ENCODE data around the gene FIP1L1. TPM values are rescaled to one million over a fixed set of nuclear protein-coding genes. Genes with fewer than 3 reads are reported as not detected.

FIP1L1 gene
- total and polyA plus RNA-seq, 9 donors = 50.1 to 67.9 (median 64.4) TPM

- peak; percentile 48 to 79 (median 74) for DNase-seq
- H3K27ac ChIP-seq = peak overlapping the region in 1 of 2 donors; percentile 79
- no peak overlapping the region for H3K4me3 ChIP-seq
- no peak for TF ChIP-seq CTCF (IDR thresholded peaks at IDR 0.05)
- no peak for TF ChIP-seq POLR2A (IDR thresholded peaks at IDR 0.05)
- no peak for TF ChIP-seq EP300 (IDR thresholded peaks at IDR 0.05)
- 10 to 18% (median 17%) methylated on average over 7 of the region's 7 CpGs for WGBS, 3 donors
- no peaks in the 10 kb centered on the region for H3K36me3 ChIP-seq
- no peaks in the 10 kb centered on the region for H3K27me3 ChIP-seq
- intact Hi-C loops (cut with DNase I) = loop anchor here in 2 of 4 donors (5.0 to 10.0 kb wide), 5 partner anchors 177 to 735 kb away; no protein-coding TSS in a partner anchor
- no peaks in the 10 kb centered on the region for H3K9me3 ChIP-seq
- peaks cover 22% of the 10 kb centered on the region for H3K4me1 ChIP-seq (ENCODE audit: insufficient read depth)
These were observed 120.2 kb downstream of the FIP1L1 start for GRCh38 chr4:53497487-53498244.

GRCh38 chr4:53498706-53499105 is 121.3 kb downstream of the FIP1L1 start:
- DNase-seq = no peak
- Histone ChIP-seq H3K27ac (peak overlapping the region; percentile 34 to 79), H3K9me3 (no peaks in the 10 kb centered on the region), H3K4me1 (ENCODE audit: insufficient read depth) (peaks cover 22% of the 10 kb centered on the region), H3K36me3 (no peaks in the 10 kb centered on the region), H3K27me3 (no peaks in the 10 kb centered on the region), H3K4me3 (no peak overlapping the region)
- 53 to 65% (median 58%) methylated on average over 2 of the region's 2 CpGs for WGBS, 3 donors
- TF ChIP-seq POLR2A (IDR thresholded peaks at IDR 0.05) = no peak
- TF ChIP-seq EP300 (IDR thresholded peaks at IDR 0.05) = no peak
- TF ChIP-seq CTCF (IDR thresholded peaks at IDR 0.05) = no peak
- intact Hi-C loops (cut with DNase I) = loop anchor here in 2 of 4 donors (5.0 to 10.0 kb wide), 5 partner anchors 176 to 734 kb away; no protein-coding TSS in a partner anchor

- WGBS, 3 donors = 100% methylated on average over 1 of the region's 1 CpG
- intact Hi-C loops (cut with DNase I) = loop anchor here in 2 of 4 donors (5.0 to 10.0 kb wide), 5 partner anchors 175 to 733 kb away; no protein-coding TSS in a partner anchor
These were observed 122.3 kb downstream of the FIP1L1 start for GRCh38 chr4:53499791-53500190.

GRCh38 chr4:53500546-53500945 is 123.1 kb downstream of the FIP1L1 start:
- WGBS, 3 donors = 92 to 94% (median 92%) methylated on average over 2 of the region's 2 CpGs

More at GRCh38 chr4:53499791-53500190, 122.3 kb downstream of the FIP1L1 start:
- Histone ChIP-seq H3K27me3 (no peaks in the 10 kb centered on the region), H3K9me3 (no peaks in the 10 kb centered on the region), H3K36me3 (no peaks in the 10 kb centered on the region), H3K27ac (peak overlapping the region in 1 of 2 donors; percentile 79), H3K4me1 (ENCODE audit: insufficient read depth) (peaks cover 22% of the 10 kb centered on the region), H3K4me3 (no peak overlapping the region)
- no peak for DNase-seq
- TF ChIP-seq POLR2A (IDR thresholded peaks at IDR 0.05) = no peak
- no peak for TF ChIP-seq CTCF (IDR thresholded peaks at IDR 0.05)
- no peak for TF ChIP-seq EP300 (IDR thresholded peaks at IDR 0.05)

More at GRCh38 chr4:53500546-53500945, 123.1 kb downstream of the FIP1L1 start:
- intact Hi-C loops (cut with DNase I) = no loop called here
- TF ChIP-seq POLR2A (IDR thresholded peaks at IDR 0.05) (no peak), EP300 (IDR thresholded peaks at IDR 0.05) (no peak), CTCF (IDR thresholded peaks at IDR 0.05) (no peak)
- Histone ChIP-seq H3K4me1 (ENCODE audit: insufficient read depth) (peaks cover 22% of the 10 kb centered on the region), H3K27ac (no peak overlapping the region), H3K9me3 (no peaks in the 10 kb centered on the region), H3K36me3 (no peaks in the 10 kb centered on the region), H3K27me3 (no peaks in the 10 kb centered on the region), H3K4me3 (no peak overlapping the region)
- no peak for DNase-seq

Data from ovary (tissue), 9 donors.